Caco-2 (cell line): ENCODE measurements around the gene FOXE1. TPM values are rescaled to one million over a fixed set of nuclear protein-coding genes. Genes with fewer than 3 reads are reported as not detected.

Experiments
- BruUV-seq: library from RNA; stranded (reverse); fragments of 400-500 nt; replicated peaks from 2 replicates; lab custom pipeline; 2021; lab: Mats Ljungman, UMichigan
- CTCF ChIA-PET: fragments of 300-600 bp; sonication (Branson Sonifier 250); formaldehyde crosslinking; loops from one replicate; lab custom pipeline; 2022; ENCODE audit warnings: antibody characterized with exemption; lab: Charles Lee
- POLR2A ChIA-PET: fragments of 300-600 bp; sonication (Branson Sonifier 250); formaldehyde crosslinking; loops from one replicate; lab custom pipeline; 2022; ENCODE audit warnings: antibody characterized with exemption; lab: Charles Lee
- DNase-seq, 2 experiments: peaks; one replicate each; pipeline versions ENCODE4 v3.0.0 to v3.0.0-alpha.2; 2020 to 2022
- H3K27me3 ChIP-seq: replicated peaks from 2 replicates; pipeline ENCODE4 v1.6.0; 2011; ENCODE audit warnings: low read length; ENCODE audit not compliant: control insufficient read depth, insufficient read depth
- H3K36me3 ChIP-seq: 2 replicates; pipeline ENCODE4 v1.5.1; 2011; ENCODE audit warnings: low read length; ENCODE audit not compliant: control insufficient read depth, insufficient read depth
- H3K4me1 ChIP-seq: fragments of 250-450 bp; sonication (Bioruptor Pico); 2 replicates; pipeline ENCODE4 v1.5.1; 2020; ENCODE audit warnings: mild to moderate bottlenecking
- H3K4me3 ChIP-seq: 2 replicates; pipeline ENCODE4 v1.5.1; 2011; ENCODE audit warnings: low read depth, mild to moderate bottlenecking, control low read depth, low read length
- H3K9me3 ChIP-seq: fragments of 250-450 bp; sonication (Bioruptor Pico); 2 replicates; pipeline ENCODE4 v1.5.1; 2020; ENCODE audit warnings: mild to moderate bottlenecking, moderate library complexity
- H3K27ac Mint-ChIP-seq: one replicate; pipeline ENCODE4 v1.8.0; 2022; ENCODE audit warnings: mixed read lengths; ENCODE audit not compliant: unreplicated experiment
- H3K27me3 Mint-ChIP-seq: one replicate; pipeline ENCODE4 v1.8.0; 2022; ENCODE audit warnings: mixed read lengths; ENCODE audit not compliant: insufficient read depth, unreplicated experiment
- H3K36me3 Mint-ChIP-seq: one replicate; pipeline ENCODE4 v1.8.0; 2022; ENCODE audit warnings: mild to moderate bottlenecking, mixed read lengths; ENCODE audit not compliant: insufficient read depth, unreplicated experiment
- H3K4me1 Mint-ChIP-seq: one replicate; pipeline ENCODE4 v1.8.0; 2022; ENCODE audit warnings: low read depth, mixed read lengths; ENCODE audit not compliant: unreplicated experiment
- H3K4me3 Mint-ChIP-seq: one replicate; pipeline ENCODE4 v1.8.0; 2022; ENCODE audit warnings: mild to moderate bottlenecking, moderate library complexity, mixed read lengths; ENCODE audit not compliant: unreplicated experiment
- H3K9me3 Mint-ChIP-seq: one replicate; pipeline ENCODE4 v1.8.0; 2022; ENCODE audit warnings: mixed read lengths; ENCODE audit not compliant: unreplicated experiment
- CTCF ChIP-seq, 2 experiments: fragments of 200-600 bp in 1 of 2; IDR thresholded peaks; 1 replicate in 1 of 2; 2 replicates in 1 of 2; pipeline versions ENCODE4 v1.5.1 to v1.8.0; 2011 to 2022; ENCODE audit warnings: antibody characterized with exemption in 1 of 2, control low read depth in 1 of 2, inconsistent platforms in 1 of 2, low read depth in 1 of 2, low read length in 1 of 2, mild to moderate bottlenecking in 1 of 2, moderate library complexity in 1 of 2; ENCODE audit not compliant: insufficient read depth in 1 of 2, severe bottlenecking in 1 of 2, unreplicated experiment in 1 of 2
- intact Hi-C: fragments of 100-400 bp; cut with micrococcal nuclease; formaldehyde crosslinking; loops from one replicate; pipeline ENCODE4 v1.10.0; 2022; ENCODE audit not compliant: unreplicated experiment
- total RNA-seq: library from RNA; stranded (reverse); gene quantifications from 2 replicates; pipeline ENCODE4 v1.2.3, GENCODE V29; 2022

Gene FOXE1
- total RNA-seq, 1 experiment from 2014 or later = not detected

- Mint-ChIP-seq H3K4me1 (no peaks in the 10 kb centered on the region), H3K27me3 (no peaks in the 10 kb centered on the region), H3K27ac (no peak overlapping the region), H3K4me3 (no peak overlapping the region), H3K36me3 (no peaks in the 10 kb centered on the region), H3K9me3 (no peaks in the 10 kb centered on the region)
- intact Hi-C loops = no loop called here
- no peaks in the 10 kb centered on the region for H3K9me3 ChIP-seq
- H3K4me3 ChIP-seq = no peak overlapping the region
- ChIA-PET CTCF (no interaction called here), POLR2A (no interaction called here)
- no TSS peak for BruUV-seq
- no peaks in the 10 kb centered on the region for H3K36me3 ChIP-seq
- no peak for TF ChIP-seq CTCF (IDR thresholded peaks at IDR 0.05; ENCODE audit: insufficient read depth in 1 of 2, low read depth in 1 of 2, low read length in 1 of 2, severe bottlenecking in 1 of 2, unreplicated experiment in 1 of 2)
- no peaks in the 10 kb centered on the region for H3K4me1 ChIP-seq
- DNase-seq = no peak
- H3K27me3 ChIP-seq = no peaks in the 10 kb centered on the region
Observed at GRCh38 chr9:97848480-97849237, 4.4 kb upstream of the FOXE1 start.

- Histone ChIP-seq H3K4me3 (no peak overlapping the region), H3K4me1 (no peaks in the 10 kb centered on the region), H3K9me3 (no peaks in the 10 kb centered on the region), H3K27me3 (no peaks in the 10 kb centered on the region), H3K36me3 (no peaks in the 10 kb centered on the region)
- Mint-ChIP-seq H3K9me3 (no peaks in the 10 kb centered on the region), H3K4me1 (no peaks in the 10 kb centered on the region), H3K27me3 (no peaks in the 10 kb centered on the region), H3K27ac (no peak overlapping the region), H3K36me3 (no peaks in the 10 kb centered on the region), H3K4me3 (no peak overlapping the region)
- POLR2A ChIA-PET = no interaction called here
- intact Hi-C loops = no loop called here
- CTCF ChIA-PET = no interaction called here
- no peak for DNase-seq
- BruUV-seq = no TSS peak
- no peak for TF ChIP-seq CTCF (IDR thresholded peaks at IDR 0.05; ENCODE audit: insufficient read depth in 1 of 2, low read depth in 1 of 2, low read length in 1 of 2, severe bottlenecking in 1 of 2, unreplicated experiment in 1 of 2)
Observed at GRCh38 chr9:97849980-97850379, 3.0 kb upstream of the FOXE1 start.

- CTCF ChIA-PET = no interaction called here
- no peak overlapping the region for H3K4me3 Mint-ChIP-seq
- no peak for DNase-seq
- BruUV-seq = no TSS peak
- no peaks in the 10 kb centered on the region for H3K36me3 Mint-ChIP-seq
- H3K4me1 Mint-ChIP-seq = no peaks in the 10 kb centered on the region
- TF ChIP-seq CTCF (IDR thresholded peaks at IDR 0.05; ENCODE audit: insufficient read depth in 1 of 2, low read depth in 1 of 2, low read length in 1 of 2, severe bottlenecking in 1 of 2, unreplicated experiment in 1 of 2) = no peak
- POLR2A ChIA-PET = no interaction called here
- Histone ChIP-seq H3K4me1 (no peaks in the 10 kb centered on the region), H3K4me3 (no peak overlapping the region), H3K9me3 (no peaks in the 10 kb centered on the region), H3K27me3 (no peaks in the 10 kb centered on the region), H3K36me3 (no peaks in the 10 kb centered on the region)
- no peaks in the 10 kb centered on the region for H3K27me3 Mint-ChIP-seq
- H3K9me3 Mint-ChIP-seq = no peaks in the 10 kb centered on the region
- intact Hi-C loops = no loop called here
- no peak overlapping the region for H3K27ac Mint-ChIP-seq
Observed at GRCh38 chr9:97850746-97851445, 2.1 kb upstream of the FOXE1 start.
